ENCODE results near the gene TRMT61A. TPM values are rescaled to one million over a fixed set of nuclear protein-coding genes. Genes with fewer than 3 reads are reported as not detected.

Gene TRMT61A
- total and polyA plus RNA-seq, 2 donors from 2014 or later: 11.9 to 16.0 TPM

DNA sequence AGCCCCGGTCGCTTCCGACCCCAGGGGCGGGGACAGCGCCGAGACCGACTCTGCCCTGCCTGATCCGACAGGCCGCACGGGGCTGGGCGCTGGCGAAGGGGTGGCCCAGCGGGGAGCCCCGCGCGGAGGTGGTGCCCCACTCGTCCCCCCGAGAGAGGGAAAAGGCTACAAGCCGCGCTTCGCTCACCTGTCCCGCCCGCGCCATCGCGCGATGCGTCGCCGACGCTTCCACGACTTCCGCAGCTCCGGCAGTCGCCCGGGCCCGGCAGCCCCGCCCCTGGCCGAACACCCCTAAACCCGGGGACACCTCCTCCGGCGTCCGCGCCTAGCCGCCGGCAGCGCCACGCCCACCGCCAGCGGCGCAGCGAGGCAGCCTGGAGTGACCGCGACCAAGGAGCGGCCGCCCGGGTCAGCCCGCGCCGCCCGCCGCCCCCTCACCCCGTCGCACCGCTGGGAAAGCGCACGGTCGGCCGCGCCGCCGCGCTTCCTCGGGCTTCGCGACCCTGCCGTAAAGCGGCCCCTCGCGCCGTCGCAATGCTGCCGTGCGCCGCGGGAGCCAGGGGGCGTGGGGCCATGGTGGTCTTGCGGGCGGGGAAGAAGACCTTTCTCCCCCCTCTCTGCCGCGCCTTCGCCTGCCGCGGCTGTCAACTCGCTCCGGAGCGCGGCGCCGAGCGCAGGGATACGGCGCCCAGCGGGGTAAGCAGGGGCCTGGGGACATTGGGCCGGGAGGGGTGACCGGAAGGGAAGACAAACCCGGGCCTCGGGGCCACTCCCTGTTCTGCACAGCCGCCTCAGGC, 33.6 kb downstream of the TRMT61A start, which contains the start of the genes BAG5 and COA8:
TSS of gene BAG5 (minus strand) at position 229 of the 797 bp plus-strand sequence. CDS start 1,493 bp downstream, outside the sequence.
TSS of gene COA8 (plus strand) at position 532 of the 797 bp plus-strand sequence. CDS start at position 574, 42 bp downstream.
- no peaks in the 10 kb centered on the region for H3K27me3 ChIP-seq (ENCODE audit: control insufficient read depth, insufficient read depth, low read length)
- H3K9me3 ChIP-seq (ENCODE audit: control insufficient read depth in 2 of 3, insufficient read depth in 1 of 3, low read length in 3 of 3): no peaks in the 10 kb centered on the region
- intact Hi-C loops (cut with DNase I): no loop called here
- H3K4me3 ChIP-seq (ENCODE audit: low read length in 3 of 3): peak within 1 kb of the TSS; percentile 86 to 94 (median 87)
- DNase-seq (peak; percentile 90 to 97 (median 93)), FAIRE-seq (no peak)
- peaks cover 7 to 28% (median 20%) of the 10 kb centered on the region in 3 donors for H3K4me1 ChIP-seq (ENCODE audit: control insufficient read depth in 2 of 3, insufficient read depth in 2 of 3, low read depth in 1 of 3, low read length in 3 of 3)
- H3K27ac ChIP-seq (ENCODE audit: low read depth in 2 of 2, low read length in 2 of 2): peak within 1 kb of the TSS; percentile 93
- peaks cover 0 to 18% (median 7%) of the 10 kb centered on the region in 3 donors for H3K36me3 ChIP-seq (ENCODE audit: control insufficient read depth in 2 of 3, insufficient read depth in 3 of 3, low read length in 3 of 3)
- TF ChIP-seq, protein P1, sequence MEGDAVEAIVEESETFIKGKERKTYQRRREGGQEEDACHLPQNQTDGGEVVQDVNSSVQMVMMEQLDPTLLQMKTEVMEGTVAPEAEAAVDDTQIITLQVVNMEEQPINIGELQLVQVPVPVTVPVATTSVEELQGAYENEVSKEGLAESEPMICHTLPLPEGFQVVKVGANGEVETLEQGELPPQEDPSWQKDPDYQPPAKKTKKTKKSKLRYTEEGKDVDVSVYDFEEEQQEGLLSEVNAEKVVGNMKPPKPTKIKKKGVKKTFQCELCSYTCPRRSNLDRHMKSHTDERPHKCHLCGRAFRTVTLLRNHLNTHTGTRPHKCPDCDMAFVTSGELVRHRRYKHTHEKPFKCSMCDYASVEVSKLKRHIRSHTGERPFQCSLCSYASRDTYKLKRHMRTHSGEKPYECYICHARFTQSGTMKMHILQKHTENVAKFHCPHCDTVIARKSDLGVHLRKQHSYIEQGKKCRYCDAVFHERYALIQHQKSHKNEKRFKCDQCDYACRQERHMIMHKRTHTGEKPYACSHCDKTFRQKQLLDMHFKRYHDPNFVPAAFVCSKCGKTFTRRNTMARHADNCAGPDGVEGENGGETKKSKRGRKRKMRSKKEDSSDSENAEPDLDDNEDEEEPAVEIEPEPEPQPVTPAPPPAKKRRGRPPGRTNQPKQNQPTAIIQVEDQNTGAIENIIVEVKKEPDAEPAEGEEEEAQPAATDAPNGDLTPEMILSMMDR (IDR thresholded peaks at IDR 0.05; ENCODE audit: borderline replicate concordance, extremely low read depth, insufficient read depth): no peak
- peak within 1 kb of the TSS; percentile 61 to 77 (median 66) for H3K9ac ChIP-seq (ENCODE audit: low read length in 3 of 3)

DNA sequence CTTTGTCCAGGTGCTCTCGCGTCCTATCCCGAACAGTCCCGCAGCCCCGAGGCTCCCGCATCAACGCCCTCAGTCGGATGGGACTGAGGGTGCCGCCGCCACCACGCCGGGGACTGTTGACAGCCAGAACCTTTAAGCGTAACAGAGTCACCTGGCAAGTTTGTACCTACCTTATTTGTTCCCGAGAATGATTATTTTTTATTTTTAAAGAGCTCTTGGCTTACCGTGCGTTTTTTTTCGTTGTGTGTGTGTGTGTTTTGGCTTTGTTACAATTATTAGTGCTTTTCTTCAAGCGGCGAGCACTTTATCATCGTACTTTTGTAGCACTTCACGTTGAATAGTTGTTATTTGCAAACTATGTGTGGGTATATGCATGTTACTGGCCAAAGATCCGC, 34.2 kb downstream of the TRMT61A start:
- DNase-seq (no peak), FAIRE-seq (no peak)
- peak overlapping the region; percentile 37 to 67 (median 66) for H3K9ac ChIP-seq (ENCODE audit: low read length in 3 of 3)
- TF ChIP-seq, protein P1 (IDR thresholded peaks at IDR 0.05; ENCODE audit: borderline replicate concordance, extremely low read depth, insufficient read depth): no peak
- H3K4me1 ChIP-seq (ENCODE audit: control insufficient read depth in 2 of 3, insufficient read depth in 2 of 3, low read depth in 1 of 3, low read length in 3 of 3): peaks cover 4 to 25% (median 20%) of the 10 kb centered on the region in 3 donors
- H3K36me3 ChIP-seq (ENCODE audit: control insufficient read depth in 2 of 3, insufficient read depth in 3 of 3, low read length in 3 of 3): peaks cover 0 to 18% (median 7%) of the 10 kb centered on the region in 3 donors
- no peaks in the 10 kb centered on the region for H3K9me3 ChIP-seq (ENCODE audit: control insufficient read depth in 2 of 3, insufficient read depth in 1 of 3, low read length in 3 of 3)
- no peaks in the 10 kb centered on the region for H3K27me3 ChIP-seq (ENCODE audit: control insufficient read depth, insufficient read depth, low read length)
- intact Hi-C loops (cut with DNase I): no loop called here
- H3K27ac ChIP-seq (ENCODE audit: low read depth in 2 of 2, low read length in 2 of 2): peak overlapping the region; percentile 93
- peak overlapping the region; percentile 69 to 94 (median 86) for H3K4me3 ChIP-seq (ENCODE audit: low read length in 3 of 3)

DNA sequence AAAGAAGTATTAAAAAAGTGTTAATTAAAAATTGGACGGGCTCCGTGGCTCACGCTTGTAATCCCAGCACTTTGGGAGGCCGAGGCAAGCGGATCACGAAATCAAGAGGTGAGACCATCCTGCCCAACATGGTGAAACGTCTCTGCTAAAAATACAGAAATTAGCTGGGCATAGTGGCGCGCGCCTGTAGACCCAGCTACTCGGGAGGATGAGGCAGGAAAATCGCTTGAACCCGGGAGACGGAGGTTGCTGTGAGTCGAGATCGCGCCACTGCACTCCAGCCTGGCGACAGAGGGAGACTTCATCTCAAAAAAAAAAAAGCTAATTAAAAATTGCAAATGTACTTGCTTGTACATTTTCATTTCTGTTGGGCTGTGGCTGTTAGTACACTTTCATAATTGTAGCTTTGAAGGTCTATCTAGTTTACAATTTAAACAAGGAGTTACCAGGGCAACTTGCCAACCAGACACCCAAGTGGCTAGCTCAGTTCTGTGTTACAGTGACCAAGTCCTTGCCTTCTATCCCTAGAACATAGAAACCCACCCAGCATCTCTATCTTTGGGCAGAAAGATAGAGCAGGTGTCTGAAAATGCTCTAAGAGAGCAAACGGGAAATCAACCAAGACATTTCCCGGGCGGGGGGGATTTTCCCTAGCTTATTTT, 35.0 kb downstream of the TRMT61A start:
- Histone ChIP-seq H3K4me3 (ENCODE audit: low read length in 3 of 3) (peak overlapping the region; percentile 69 to 94 (median 86)), H3K27ac (ENCODE audit: low read depth in 2 of 2, low read length in 2 of 2) (no peak overlapping the region), H3K36me3 (ENCODE audit: control insufficient read depth in 2 of 3, insufficient read depth in 3 of 3, low read length in 3 of 3) (peaks cover 0 to 17% (median 7%) of the 10 kb centered on the region in 3 donors), H3K27me3 (ENCODE audit: control insufficient read depth, insufficient read depth, low read length) (no peaks in the 10 kb centered on the region), H3K9ac (ENCODE audit: low read length in 3 of 3) (peak overlapping the region in 2 of 3 donors; percentile 66 to 67), H3K9me3 (ENCODE audit: control insufficient read depth in 2 of 3, insufficient read depth in 1 of 3, low read length in 3 of 3) (no peaks in the 10 kb centered on the region), H3K4me1 (ENCODE audit: control insufficient read depth in 2 of 3, insufficient read depth in 2 of 3, low read depth in 1 of 3, low read length in 3 of 3) (peaks cover 4 to 26% (median 17%) of the 10 kb centered on the region in 3 donors)
- intact Hi-C loops (cut with DNase I): no loop called here
- TF ChIP-seq, protein P1 (IDR thresholded peaks at IDR 0.05; ENCODE audit: borderline replicate concordance, extremely low read depth, insufficient read depth): no peak
- FAIRE-seq (no peak), DNase-seq (peak in 1 of 5 donors; percentile 18)

Measured in kidney (tissue), 14 donors.